ENCODE results near the gene DLX1.
A peak's percentile ranks its signal among the peaks of the same experiment; 100 is the strongest.

The DLX1 gene

DNA sequence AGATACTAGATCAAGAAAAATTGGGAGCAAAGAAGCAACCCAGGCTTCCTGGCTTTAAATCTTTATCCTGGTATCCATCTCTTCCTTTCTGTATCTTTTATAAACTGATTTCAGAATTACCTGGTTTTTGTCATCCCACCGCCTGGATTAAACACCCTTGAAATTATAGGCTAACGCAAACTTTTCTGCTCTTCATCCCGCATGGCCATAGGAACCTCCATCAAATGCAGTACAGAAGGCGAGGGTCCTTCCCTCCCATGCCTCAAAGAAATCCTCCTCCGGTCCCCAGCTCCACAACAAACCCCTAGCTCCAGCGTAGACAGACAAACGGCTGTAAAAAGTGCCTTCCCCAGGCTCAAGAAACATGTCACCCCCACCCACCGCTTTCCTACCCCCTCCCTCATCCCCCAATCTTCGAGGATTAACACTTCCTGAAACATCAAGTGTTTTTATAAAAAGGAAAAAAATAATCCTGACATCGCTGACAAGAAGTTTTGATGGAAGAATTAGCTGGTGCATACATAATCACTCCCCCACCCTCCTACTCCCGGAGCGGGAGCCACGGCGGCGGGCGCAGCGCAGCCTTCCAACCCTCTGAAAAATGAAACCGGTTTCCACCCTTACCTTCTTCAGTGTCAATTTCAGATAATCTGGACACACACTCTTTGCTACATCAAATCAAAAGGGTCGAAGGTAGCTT, 7.6 kb downstream of the DLX1 start:
- TF ChIP-seq, protein P1, sequence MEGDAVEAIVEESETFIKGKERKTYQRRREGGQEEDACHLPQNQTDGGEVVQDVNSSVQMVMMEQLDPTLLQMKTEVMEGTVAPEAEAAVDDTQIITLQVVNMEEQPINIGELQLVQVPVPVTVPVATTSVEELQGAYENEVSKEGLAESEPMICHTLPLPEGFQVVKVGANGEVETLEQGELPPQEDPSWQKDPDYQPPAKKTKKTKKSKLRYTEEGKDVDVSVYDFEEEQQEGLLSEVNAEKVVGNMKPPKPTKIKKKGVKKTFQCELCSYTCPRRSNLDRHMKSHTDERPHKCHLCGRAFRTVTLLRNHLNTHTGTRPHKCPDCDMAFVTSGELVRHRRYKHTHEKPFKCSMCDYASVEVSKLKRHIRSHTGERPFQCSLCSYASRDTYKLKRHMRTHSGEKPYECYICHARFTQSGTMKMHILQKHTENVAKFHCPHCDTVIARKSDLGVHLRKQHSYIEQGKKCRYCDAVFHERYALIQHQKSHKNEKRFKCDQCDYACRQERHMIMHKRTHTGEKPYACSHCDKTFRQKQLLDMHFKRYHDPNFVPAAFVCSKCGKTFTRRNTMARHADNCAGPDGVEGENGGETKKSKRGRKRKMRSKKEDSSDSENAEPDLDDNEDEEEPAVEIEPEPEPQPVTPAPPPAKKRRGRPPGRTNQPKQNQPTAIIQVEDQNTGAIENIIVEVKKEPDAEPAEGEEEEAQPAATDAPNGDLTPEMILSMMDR (IDR thresholded peaks at IDR 0.05; ENCODE audit: low read depth, low read length) = no peak
- no peak for DNase-seq (ENCODE audit: extremely low read depth, low read depth)

DNA sequence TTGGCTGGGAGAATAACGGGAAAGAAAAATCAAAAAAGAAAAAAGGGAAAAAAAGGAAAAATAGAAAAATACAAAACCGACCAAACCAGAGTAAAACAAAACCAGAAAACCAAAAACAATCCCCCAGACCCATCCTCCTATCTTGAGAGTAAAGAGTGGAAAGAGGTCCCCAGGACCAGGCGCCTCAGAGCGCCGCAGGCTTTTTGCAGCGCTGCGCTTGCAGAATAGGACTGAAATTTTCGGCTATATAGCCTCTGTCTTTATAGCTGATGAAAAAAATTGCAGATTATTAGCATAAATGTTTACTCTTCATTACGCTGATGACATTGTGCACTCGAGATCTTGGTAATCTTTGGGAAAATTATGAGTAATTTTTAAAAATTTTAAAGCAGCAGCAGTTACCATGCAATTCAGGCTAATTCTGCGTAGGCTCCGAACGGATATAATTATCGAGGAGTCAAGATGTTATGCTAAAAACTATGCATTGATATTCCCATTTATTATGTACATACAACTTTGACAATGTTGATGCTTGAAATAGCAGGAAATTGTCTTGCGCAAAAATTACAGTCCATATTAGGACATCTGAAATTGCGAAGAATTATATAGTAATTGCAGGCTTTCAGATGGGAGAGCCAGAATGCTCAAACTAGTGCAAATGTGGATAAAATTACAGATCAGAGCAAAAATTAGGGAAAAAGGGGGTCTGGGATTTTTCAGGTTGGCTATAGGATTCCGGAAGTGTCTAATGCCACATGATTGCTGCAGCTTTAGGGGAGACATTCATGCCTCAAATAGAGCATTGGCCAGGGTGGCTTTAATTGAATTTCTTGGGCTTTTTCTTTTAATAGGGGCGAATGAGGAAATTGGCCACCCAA, 8.3 kb downstream of the DLX1 start:
- DNase-seq (ENCODE audit: extremely low read depth, low read depth) = no peak
- TF ChIP-seq, protein P1 (IDR thresholded peaks at IDR 0.05; ENCODE audit: low read depth, low read length) = no peak

- DNase-seq (ENCODE audit: extremely low read depth, low read depth) = no peak
- TF ChIP-seq, protein P1 (IDR thresholded peaks at IDR 0.05; ENCODE audit: low read depth, low read length) = no peak
These were observed 9.2 kb downstream of the DLX1 start for GRCh38 chr2:172094294-172095145.

DNA sequence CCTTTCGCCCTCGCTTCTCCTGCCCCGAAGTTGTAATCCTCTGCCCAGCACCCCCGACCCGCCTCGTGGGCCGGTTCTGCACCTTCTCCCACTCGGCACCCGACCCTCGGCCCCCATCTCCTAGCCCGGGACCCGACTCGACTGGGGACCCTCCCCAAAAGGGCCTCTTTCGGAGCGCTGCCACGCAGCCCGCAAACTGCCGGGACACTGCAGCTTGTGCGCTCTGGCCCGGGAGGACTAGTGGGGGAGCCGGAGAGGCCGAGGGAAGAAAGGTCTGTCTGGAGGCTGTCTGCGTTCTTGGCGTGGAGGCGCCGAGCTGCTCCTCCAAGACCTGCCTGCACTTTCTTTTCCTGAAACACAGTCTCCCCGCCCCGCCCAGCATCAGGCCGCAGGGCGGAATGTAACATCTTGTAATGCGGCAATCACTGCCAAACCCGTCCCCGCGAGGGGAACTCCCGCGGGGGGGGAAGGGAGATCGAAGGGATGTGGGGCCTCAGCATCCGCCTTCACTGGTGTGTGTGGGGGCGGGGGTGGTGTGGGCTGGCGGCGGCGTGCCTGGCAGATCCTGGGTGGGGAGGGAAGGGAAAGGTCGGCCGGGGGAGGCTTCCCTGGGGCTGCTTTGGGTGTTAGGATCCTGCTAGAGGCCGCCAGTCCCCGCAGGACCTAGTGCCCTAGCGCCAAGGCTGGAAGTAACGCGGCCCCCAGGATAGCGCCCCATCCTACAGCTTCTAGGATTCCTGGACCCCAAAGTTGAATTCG, 10.0 kb downstream of the DLX1 start:
- TF ChIP-seq, protein P1 (IDR thresholded peaks at IDR 0.05; ENCODE audit: low read depth, low read length) = no peak
- DNase-seq (ENCODE audit: extremely low read depth, low read depth) = peak; percentile 96

DNA sequence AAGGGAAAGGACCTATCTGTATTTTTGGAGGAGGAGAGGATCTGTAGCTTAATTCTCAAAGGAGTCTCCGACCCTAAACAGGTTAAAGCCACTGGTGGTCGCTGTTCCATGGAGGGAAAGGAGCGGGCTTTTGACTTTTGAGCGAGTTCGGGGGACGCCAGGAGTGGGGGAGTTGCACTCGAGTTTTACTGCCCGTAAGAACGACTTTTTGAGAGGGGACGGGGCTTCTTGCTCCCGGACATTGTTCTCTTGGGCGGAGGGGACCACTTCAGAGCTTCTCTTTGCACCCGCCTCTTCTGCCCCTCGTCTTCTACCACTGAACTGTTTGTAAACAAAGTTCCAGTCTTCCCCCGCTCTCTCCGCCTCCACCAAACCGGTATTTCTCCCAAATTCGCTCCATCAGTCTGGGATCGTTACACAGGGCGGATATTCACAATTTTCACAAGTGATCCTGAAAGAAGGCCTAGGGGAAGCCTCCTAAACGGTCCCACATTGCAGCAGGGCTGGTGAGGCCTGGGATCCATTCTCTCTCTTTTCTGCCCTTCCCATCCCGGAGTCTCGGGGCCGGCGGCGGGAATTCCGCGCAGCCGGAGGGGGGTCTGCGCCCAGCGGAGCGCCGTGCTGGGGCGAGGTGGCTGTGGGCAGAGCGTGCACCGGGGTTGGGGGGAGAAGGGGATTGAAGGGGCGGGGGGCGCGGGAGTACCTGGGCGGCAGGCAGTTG, 10.8 kb downstream of the DLX1 start:
- DNase-seq (ENCODE audit: extremely low read depth, low read depth) = no peak
- TF ChIP-seq, protein P1 (IDR thresholded peaks at IDR 0.05; ENCODE audit: low read depth, low read length) = peak; percentile 41

Data from AG09319 (cell line).